Measurements from ENCODE around the gene MFAP5.
"Not testable (repeated sequence)": the region's sequence is repeated elsewhere in the genome, so short reads cannot be mapped to it uniquely, and the experiment has no call there.

MFAP5 gene

DNA sequence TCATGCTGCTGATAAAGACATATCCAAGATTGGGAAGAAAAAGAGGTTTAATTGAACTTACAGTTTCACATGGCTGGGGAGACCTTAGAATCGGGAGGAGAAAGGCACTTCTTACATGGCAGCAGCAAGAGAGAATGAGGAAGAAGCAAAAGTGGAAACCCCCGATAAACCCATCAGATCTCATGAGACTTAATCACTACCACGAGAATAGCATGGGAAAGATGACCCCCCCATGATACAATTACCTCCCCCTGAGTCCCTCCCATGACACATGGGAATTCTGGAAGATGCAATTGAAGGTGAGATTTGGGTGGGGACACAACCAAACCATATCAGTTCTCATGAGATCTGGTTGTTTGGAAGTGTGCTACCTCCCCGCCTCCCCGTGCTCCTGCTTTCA is 9.8 kb upstream of the MFAP5 start:
- DNase-seq: no peak

DNA sequence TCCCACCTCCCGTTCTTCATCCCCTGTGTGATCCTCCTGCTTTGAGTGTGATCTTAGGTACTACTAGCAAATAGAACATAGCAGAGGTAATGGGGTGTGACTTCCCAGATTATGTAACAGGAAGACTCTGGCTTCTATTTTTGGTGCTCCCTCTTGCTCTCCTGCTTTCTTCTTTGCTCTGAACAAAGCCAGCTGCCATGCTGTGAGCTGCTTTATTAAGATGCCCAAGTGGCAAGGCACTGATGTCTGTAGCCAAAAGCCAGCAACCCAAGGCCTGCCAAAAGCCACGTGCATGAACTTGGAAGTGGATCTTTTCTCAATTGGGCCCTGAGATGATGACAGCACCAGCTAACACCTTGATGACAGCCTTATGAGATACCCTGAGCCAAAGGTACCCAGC is 5.8 kb upstream of the MFAP5 start:
- DNase-seq: no peak

GRCh38 chr12:8667270-8667669 is 4.6 kb upstream of the MFAP5 start:
- no peak for DNase-seq

GRCh38 chr12:8665759-8666158 is 3.1 kb upstream of the MFAP5 start:
- DNase-seq: no peak

DNA sequence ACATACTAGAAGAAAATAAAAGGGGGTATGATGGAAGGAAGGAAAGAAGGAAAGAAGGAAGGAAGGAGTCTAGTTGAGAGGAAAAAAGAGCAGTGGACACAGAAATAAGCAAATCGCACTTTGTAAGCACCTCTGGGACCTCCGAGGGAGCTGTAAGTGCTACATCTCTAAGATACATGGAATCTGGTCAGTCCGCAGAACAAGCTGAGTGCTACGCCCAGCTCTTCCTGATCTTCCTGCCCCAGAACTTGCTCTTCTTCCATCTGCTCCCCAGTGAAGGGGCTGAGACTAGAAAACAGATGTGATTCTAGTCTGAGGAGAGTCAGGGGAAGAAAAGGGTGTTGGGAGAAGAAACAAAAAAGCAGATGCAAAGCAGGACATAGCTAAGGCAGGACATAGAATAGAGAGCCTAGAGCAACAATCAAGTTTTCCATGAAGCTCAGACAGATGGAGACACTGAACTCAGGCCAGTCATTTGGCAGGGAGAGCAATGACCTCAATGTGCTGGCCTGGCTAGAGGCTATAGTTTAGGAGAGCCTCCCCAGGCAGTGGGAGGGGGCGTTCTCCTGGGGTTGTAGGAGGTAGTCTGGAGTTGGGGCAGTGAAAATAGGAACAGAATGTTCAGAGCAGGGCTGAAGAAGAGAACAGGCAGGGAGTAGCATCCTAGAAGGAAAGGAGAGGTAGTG is 1.7 kb upstream of the MFAP5 start:
- DNase-seq: no peak

GRCh38 chr12:8661751-8662150 is 875 bp downstream of the MFAP5 start:
- DNase-seq: no peak

- DNase-seq: no peak
Observed at GRCh38 chr12:8661016-8661415, 1.6 kb downstream of the MFAP5 start.

DNA sequence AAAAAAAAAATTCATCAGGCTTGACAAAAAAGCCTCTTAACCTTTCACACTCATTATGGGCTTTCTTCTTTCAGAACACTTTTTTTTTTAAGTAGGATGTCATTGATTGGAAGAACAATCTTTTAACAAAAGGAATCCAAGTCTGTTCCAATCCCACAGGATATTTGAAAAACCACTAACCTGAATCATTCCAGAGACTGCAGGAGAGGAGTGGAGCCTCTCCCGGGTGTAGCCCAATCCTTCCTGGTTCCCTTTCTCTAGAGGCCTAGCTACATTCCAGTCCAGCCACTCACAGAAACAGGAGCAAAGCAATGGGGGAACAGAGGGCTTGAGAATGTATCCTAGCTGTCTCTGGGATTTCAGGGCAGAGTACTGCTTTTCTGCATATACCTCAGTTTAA is 4.3 kb downstream of the MFAP5 start:
- DNase-seq: no peak

DNA sequence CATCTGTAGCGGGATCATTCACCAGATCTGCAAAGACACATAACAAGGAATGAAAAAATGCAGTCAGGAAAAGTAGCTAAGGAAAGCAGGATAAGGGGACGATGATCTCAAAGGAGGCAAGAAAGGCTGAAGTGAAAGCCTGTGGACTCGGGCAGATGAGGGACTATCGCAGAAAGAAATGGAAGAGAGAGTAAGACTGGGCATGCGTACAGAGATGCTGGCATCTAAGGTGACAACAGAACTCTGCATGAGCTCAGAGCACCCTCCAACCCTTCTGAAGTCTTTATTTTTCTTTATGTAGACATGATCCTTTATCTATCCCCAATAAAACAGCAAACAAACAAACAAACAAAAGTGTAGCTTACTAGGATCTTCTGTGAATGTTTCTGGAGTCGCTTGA is 7.2 kb downstream of the MFAP5 start:
- DNase-seq: peak; percentile 46

DNA sequence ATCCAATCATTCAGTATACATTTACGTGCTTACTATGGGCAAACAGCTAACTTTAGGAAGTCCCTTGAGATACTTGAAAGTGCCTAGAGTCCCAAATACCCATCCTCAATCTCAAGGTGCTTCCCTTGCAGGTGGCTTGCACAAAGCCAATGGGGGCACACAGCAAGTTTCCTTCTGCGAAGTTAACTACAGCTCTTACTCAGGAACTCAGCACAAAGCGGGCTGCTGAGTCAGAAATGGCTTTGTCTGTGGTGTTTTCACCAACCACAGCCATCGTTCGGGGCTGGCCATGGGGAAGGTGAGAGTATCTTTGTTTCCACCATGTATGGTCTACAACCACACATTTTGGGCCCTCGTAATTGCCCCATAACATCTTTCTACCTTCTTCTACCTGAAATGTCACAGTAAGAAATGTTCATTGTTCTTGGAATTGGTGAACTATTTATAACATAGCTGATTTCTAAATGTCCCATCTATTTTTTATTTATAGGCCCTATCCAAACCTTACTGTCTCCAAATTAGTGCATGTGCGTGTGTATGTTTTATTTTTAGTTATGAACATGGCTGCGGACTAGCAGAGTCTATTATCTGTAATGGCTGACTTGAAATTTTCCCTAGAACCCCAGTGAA is 13.9 kb downstream of the MFAP5 start:
- no peak for DNase-seq

DNA sequence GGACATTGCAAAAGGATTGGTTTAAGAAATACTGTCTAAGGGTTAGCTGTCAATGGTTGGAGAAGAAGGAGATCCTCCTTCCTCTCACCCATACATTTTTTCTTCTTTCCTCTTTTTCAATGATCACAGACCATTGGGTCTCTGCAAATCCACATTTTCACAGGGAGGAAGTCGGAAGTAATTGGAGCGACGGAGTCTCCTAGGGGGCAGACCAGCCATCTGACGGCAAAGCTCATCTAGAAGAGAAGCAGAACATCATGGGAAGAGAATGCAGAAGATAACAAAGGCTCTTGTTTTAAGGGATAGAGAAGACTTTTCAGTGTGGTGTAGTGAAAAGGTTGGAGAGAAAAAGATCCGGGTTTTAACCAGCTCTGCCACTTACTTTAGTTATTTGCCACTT is 14.7 kb downstream of the MFAP5 start:
- DNase-seq: no peak

DNA sequence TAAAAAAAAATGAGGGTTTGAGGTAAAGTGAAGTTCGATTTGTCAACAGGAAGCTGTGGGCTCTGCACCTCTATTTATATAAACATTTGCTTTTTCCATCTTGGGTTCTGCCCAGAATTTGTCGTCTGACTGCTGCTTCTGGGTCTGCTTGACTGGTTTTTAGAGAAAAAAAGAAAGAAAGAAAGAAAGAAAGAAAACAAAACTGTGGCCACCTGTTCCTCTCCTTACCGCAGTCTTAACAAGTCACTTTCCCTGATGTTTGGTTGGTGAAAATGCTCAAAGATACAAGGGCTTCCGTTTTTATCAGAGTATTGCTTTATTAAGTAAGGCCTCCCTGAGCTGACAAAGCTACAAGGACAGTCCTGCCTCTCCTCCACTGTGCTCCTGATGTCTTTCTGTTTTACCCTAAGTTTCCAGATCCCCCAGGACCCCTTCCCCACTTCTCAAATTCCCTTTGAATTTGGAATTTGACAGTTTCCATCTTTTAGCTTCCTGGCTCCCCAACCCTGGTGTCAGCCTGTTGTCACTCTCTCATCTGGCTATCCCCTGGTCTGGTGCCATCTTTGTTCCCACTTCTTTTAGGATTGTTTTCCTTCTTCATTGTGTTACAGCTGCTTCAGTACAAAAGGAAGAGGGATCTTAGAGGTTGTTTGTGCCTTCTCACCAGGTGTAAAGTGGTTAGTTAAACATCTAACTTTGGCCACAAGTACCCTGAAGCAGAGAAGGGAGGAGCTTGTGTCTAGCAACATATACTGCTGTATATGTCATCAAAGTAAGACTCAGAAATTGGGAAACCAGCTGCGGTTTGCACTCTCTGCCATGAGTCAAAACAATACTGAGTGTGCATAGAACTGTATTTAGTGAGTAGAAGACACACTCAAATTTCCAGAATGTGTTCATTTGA is 18.0 kb downstream of the MFAP5 start:
- peak; percentile 51 for DNase-seq

GRCh38 chr12:8642775-8643174 is 19.9 kb downstream of the MFAP5 start:
- no peak for DNase-seq

DNA sequence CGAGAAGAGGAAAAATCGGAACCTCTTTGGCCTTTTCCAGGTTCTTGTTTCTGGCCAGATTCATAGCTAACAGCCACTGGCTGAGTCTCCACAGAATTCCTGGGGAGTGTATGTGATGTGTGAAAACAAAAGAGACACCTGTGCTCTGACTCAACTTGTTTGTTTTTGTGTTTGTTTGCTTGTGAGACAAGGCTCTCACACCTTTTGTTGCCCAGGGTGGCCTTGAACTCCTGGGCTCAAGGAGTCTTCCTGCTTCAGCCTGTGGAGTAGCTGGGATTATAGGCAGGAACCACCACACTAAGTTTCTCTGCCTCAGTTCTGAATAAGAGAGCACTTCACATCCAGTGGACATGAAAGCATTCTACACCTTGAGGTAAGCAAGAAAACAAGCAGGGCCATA is 22.7 kb downstream of the MFAP5 start:
- peak; percentile 84 for DNase-seq

- no peak for DNase-seq
Observed at GRCh38 chr12:8638951-8639350, 23.7 kb downstream of the MFAP5 start.

DNA sequence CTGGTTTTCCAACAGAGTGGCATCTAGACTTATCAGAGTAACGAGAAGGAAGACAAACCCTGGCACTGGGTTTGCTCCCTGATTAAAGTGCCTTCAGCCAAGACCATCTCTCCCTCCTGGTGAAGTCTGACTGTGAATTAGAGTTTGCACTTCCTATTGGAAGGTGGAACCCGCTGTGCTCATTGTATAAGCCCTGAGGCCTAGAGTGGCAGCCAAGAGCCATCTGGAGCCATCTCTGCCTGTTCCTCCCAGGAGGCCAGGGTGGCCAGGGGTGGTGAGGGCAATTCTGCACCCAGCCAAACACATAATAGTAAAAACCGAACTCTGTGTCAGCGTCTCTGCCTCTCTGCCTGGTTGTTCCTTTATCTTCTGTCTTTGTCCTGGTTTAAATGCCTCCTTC is 25.0 kb downstream of the MFAP5 start:
- DNase-seq: no peak

- DNase-seq: no peak
Observed at GRCh38 chr12:8637244-8637643, 25.4 kb downstream of the MFAP5 start.

DNA sequence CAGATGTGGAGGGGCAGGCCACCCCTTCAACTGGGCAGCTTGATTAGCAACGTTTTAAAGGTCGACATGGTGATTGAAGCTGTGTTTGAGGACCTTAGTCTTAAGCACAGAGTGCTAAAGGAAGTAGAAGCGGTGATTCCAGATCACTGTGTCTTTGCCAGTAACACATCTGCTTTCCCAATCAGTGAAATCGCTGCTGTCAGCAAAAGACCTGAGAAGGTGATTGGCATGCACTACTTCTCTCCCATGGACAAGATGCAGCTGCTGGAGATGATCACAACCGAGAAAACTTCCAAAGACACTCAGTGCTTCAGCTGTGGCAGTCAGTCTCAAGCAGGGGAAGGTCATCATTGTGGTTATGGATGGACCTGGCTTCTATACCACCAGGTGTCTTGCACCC is 26.0 kb downstream of the MFAP5 start:
- DNase-seq: no peak

DNA sequence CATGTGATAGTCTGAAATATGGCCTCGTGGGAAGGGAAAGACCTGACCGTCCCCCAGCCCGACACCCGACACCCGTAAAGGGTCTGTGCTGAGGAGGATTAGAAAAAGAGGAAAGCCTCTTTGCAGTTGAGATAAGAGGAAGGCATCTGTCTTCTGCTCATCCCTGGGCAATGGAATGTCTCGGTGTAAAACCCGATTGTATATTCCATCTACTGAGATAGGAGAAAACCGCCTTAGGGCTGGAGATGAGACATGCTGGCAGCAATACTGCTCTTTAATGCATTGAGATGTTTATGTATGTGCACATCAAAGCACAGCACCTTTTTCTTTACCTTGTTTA is 26.6 kb downstream of the MFAP5 start:
- not testable (repeated sequence) for DNase-seq

DNA sequence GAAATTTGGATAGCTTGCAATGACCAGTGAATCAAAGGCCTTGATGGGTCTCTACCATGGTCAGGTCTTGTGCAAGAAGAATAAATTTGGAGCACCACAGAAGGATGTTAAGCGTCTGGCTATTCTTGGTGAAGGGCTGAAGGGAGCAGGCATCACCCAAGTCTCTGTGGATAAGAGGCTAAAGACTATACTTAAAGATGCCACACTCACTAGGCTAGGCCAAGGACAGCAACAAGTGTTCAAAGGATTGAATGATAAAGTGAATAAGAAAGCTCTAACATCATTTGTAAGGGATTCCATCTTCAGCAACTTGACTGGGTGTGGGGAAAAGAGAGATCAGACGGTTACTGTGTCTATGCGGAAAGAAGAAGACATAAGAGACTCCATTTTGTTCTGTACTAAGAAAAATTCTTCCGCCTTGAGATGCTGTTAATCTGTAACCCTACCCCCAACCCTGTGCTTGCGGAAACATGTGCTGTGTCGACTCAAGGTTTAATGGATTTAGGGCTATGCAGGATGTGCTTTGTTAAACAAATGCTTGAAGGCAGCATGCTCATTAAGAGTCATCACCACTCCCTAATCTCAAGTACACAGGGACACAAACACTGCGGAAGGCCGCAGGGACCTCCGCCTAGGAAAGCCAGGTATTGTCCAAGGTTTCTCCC is 27.2 kb downstream of the MFAP5 start:
- DNase-seq: not testable (repeated sequence)

GRCh38 chr12:8630131-8630530 is 32.5 kb downstream of the MFAP5 start:
- no peak for DNase-seq

GRCh38 chr12:8629486-8630033 is 33.1 kb downstream of the MFAP5 start:
- DNase-seq: no peak

GRCh38 chr12:8628731-8629130 is 33.9 kb downstream of the MFAP5 start:
- DNase-seq: no peak
